ENCODE data around the gene FOXO1. TPM values are rescaled to one million over a fixed set of nuclear protein-coding genes. Genes with fewer than 3 reads are reported as not detected.

The FOXO1 gene
- total and polyA plus RNA-seq, 9 of the 15 experiments (the other 6 are each of a cell fraction or from before 2014, with no cell fraction given), result 0.04 to 0.73 (median 0.20) TPM

DNA sequence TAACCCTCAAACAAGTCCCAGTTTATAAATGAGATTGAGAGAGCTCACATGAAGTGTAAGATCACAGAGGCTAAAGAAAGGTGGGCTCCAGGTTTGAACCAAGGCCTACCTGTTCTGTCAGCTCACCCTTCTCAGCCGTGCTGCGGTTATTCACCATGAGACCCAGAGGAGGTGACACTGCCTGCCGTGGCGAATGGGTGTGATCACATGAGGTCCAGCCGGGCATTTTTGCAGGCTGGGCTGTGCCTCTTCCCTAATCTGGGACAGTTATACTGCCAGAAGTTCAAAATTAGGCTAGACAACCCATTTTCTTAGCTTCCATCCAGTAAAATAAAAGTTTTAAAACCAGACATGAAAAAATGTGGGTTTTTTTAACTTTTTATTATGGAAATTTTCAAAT, 146.8 kb downstream of the FOXO1 start:
- no peak for ATAC-seq
- Histone ChIP-seq H3K4me2 (ENCODE audit: insufficient read depth, low read length) (no peak overlapping the region), H3K27ac (ENCODE audit: extremely low read depth, low read depth, low read length) (no peak overlapping the region), H3K9ac (ENCODE audit: insufficient read depth in 1 of 2, low read depth in 2 of 2, low read length in 2 of 2) (no peak overlapping the region), H3K4me1 (replicated peaks in 1 of 2; ENCODE audit: control insufficient read depth in 2 of 2, insufficient read depth in 2 of 2, low read length in 2 of 2) (no peaks in the 10 kb centered on the region), H3K4me3 (no peak overlapping the region), H3K9me3 (replicated peaks; ENCODE audit: control insufficient read depth, insufficient read depth, low read depth, low read length) (no peaks in the 10 kb centered on the region), H3K36me3 (ENCODE audit: control insufficient read depth, insufficient read depth, low read length) (no peaks in the 10 kb centered on the region), H3K79me2 (ENCODE audit: control insufficient read depth, insufficient read depth, low read length) (no peaks in the 10 kb centered on the region), H3K27me3 (ENCODE audit: control insufficient read depth in 2 of 2, insufficient read depth in 2 of 2, low read length in 2 of 2) (no peaks in the 10 kb centered on the region), H3K9me1 (ENCODE audit: control insufficient read depth, insufficient read depth, low read length) (no peaks in the 10 kb centered on the region), H2AFZ (ENCODE audit: low read depth, low read length) (no peak overlapping the region), H4K20me1 (replicated peaks; ENCODE audit: control insufficient read depth, insufficient read depth, low read length) (no peaks in the 10 kb centered on the region)
- in situ Hi-C loops (cut with MboI) (no loop called here), intact Hi-C loops (cut with micrococcal nuclease) (no loop called here)
- WGBS (ENCODE audit: insufficient coverage, low coverage, missing lambda C conversion rate), result 2% methylated on average over 5 of the region's 5 CpGs
- BruUV-seq (replicated peaks), result no TSS peak
- POLR2A ChIA-PET, result interaction anchor here (0.6 kb wide), 1 partner anchor 97 kb away, joined by 4 read pairs; no protein-coding TSS in a partner anchor
- DNase-seq (ENCODE audit: extremely low read depth in 1 of 4, low spot score in 3 of 4), result no peak
- CTCF ChIA-PET (ENCODE audit: low intra/inter-chr PET ratio), result no interaction called here
- FAIRE-seq, result no peak
- TF ChIP-seq, protein P1, sequence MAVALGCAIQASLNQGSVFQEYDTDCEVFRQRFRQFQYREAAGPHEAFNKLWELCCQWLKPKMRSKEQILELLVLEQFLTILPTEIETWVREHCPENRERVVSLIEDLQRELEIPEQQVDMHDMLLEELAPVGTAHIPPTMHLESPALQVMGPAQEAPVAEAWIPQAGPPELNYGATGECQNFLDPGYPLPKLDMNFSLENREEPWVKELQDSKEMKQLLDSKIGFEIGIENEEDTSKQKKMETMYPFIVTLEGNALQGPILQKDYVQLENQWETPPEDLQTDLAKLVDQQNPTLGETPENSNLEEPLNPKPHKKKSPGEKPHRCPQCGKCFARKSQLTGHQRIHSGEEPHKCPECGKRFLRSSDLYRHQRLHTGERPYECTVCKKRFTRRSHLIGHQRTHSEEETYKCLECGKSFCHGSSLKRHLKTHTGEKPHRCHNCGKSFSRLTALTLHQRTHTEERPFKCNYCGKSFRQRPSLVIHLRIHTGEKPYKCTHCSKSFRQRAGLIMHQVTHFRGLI (CRISPR knock-in tag; IDR thresholded peaks at IDR 0.05), result peak; percentile 78; the same call in 1 of the 2 replicates
- TF ChIP-seq HDGF (IDR thresholded peaks at IDR 0.05), result no peak

GRCh38 chr13:40518481-40518882, 148.0 kb downstream of the FOXO1 start:
- intact Hi-C loops (cut with micrococcal nuclease), result no loop called here
- no peak overlapping the region for H3K9ac ChIP-seq (ENCODE audit: insufficient read depth in 1 of 2, low read depth in 2 of 2, low read length in 2 of 2)
- no peak for FAIRE-seq

More at GRCh38 chr13:40518481-40518882, 148.0 kb downstream of the FOXO1 start:
- no peaks in the 10 kb centered on the region for H3K79me2 ChIP-seq (ENCODE audit: control insufficient read depth, insufficient read depth, low read length)
- no peak for ATAC-seq
- WGBS (ENCODE audit: insufficient coverage, low coverage, missing lambda C conversion rate), result 0% methylated on average over 4 of the region's 4 CpGs
- ChIA-PET CTCF (ENCODE audit: low intra/inter-chr PET ratio) (no interaction called here), POLR2A (no interaction called here)
- BruUV-seq (replicated peaks), result no TSS peak
- no peaks in the 10 kb centered on the region for H3K4me1 ChIP-seq (replicated peaks in 1 of 2; ENCODE audit: control insufficient read depth in 2 of 2, insufficient read depth in 2 of 2, low read length in 2 of 2)
- no peak overlapping the region for H3K4me3 ChIP-seq
- no peaks in the 10 kb centered on the region for H3K36me3 ChIP-seq (ENCODE audit: control insufficient read depth, insufficient read depth, low read length)
- H3K4me2 ChIP-seq (ENCODE audit: insufficient read depth, low read length), result no peak overlapping the region
- no peaks in the 10 kb centered on the region for H3K9me1 ChIP-seq (ENCODE audit: control insufficient read depth, insufficient read depth, low read length)
- no peak overlapping the region for H2AFZ ChIP-seq (ENCODE audit: low read depth, low read length)
- no peak overlapping the region for H3K27ac ChIP-seq (ENCODE audit: extremely low read depth, low read depth, low read length)
- no peak for TF ChIP-seq CCNT2 (IDR thresholded peaks at IDR 0.05; ENCODE audit: borderline replicate concordance, extremely low read depth, insufficient read length, low read depth, low read length)
- no peak for TF ChIP-seq PHB (CRISPR knock-in tag; IDR thresholded peaks at IDR 0.05)
- TF ChIP-seq ZNF274 (IDR thresholded peaks at IDR 0.05; ENCODE audit: borderline replicate concordance, low read depth, low read length), result no peak
- TF ChIP-seq ETV1 (tag; conservative IDR thresholded peaks at IDR 0.05; ENCODE audit: low read depth), result no peak
- no peak for TF ChIP-seq ZNF354B (CRISPR knock-in tag; IDR thresholded peaks at IDR 0.05)
- no peak for TF ChIP-seq HNRNPLL (IDR thresholded peaks at IDR 0.05; ENCODE audit: low read depth, low read length, poor library complexity, severe bottlenecking)
- no peak for TF ChIP-seq MAFG (tag; conservative IDR thresholded peaks at IDR 0.05)
- no peak for TF ChIP-seq SIRT6 (IDR thresholded peaks at IDR 0.05; ENCODE audit: low read depth, low read length)
- no peak for TF ChIP-seq PCBP1 (IDR thresholded peaks at IDR 0.05; ENCODE audit: low read depth, low read length, poor library complexity, severe bottlenecking)
- TF ChIP-seq LCOR (CRISPR knock-in tag; IDR thresholded peaks at IDR 0.05), result no peak
- TF ChIP-seq TOE1 (IDR thresholded peaks at IDR 0.05; ENCODE audit: borderline replicate concordance), result no peak
- no peak for TF ChIP-seq TOE1 (CRISPR knock-in tag; IDR thresholded peaks at IDR 0.05; ENCODE audit: borderline replicate concordance, low read depth)
- in situ Hi-C loops (cut with MboI), result no loop called here
- no peaks in the 10 kb centered on the region for H4K20me1 ChIP-seq (replicated peaks; ENCODE audit: control insufficient read depth, insufficient read depth, low read length)
- H3K9me3 ChIP-seq (replicated peaks; ENCODE audit: control insufficient read depth, insufficient read depth, low read depth, low read length), result no peaks in the 10 kb centered on the region
- no peaks in the 10 kb centered on the region for H3K27me3 ChIP-seq (ENCODE audit: control insufficient read depth in 2 of 2, insufficient read depth in 2 of 2, low read length in 2 of 2)
- no peak for DNase-seq (ENCODE audit: extremely low read depth in 1 of 4, low spot score in 3 of 4)
